ENCODE data around the gene COBLL1.

DNA sequence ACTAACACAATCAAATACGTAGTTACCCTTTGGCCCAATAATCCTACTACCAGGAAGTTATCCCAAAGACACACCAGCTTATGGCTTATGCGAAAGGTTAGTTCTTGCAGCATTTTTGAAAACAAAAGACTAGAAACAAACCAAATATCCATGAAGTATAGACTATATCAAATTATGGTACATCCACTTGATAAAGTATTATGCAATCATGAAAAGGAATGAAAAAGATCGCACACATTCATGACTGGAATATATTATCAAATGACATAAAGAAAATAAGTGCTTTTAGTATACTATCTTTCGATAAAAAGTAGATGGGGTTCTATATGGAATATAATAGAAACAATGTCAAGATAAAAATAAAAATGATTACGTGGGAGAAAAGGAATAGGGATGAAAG, 78.2 kb downstream of the COBLL1 start:
- TF ChIP-seq POLR2A (IDR thresholded peaks at IDR 0.05; ENCODE audit: low read depth, low read length) = no peak
- no peak for TF ChIP-seq POLR2AphosphoS5 (IDR thresholded peaks at IDR 0.05; ENCODE audit: low read depth, low read length)
- TF ChIP-seq TAF1 (IDR thresholded peaks at IDR 0.05; ENCODE audit: low read depth, low read length) = no peak
- no peak for TF ChIP-seq PAX5 (IDR thresholded peaks at IDR 0.05; ENCODE audit: insufficient read depth, low read length, severe bottlenecking)
- TF ChIP-seq POU2F2 (IDR thresholded peaks at IDR 0.05; ENCODE audit: low read depth, low read length) = no peak
- TF ChIP-seq SPI1 (IDR thresholded peaks at IDR 0.05; ENCODE audit: low read depth, low read length) = no peak
